Bronchial epithelial cell (primary cell): Measurements from ENCODE around the gene ANO3. TPM values are rescaled to one million over a fixed set of nuclear protein-coding genes. Genes with fewer than 3 reads are reported as not detected.

ENCODE experiments used
- DNase-seq: peaks from one replicate; pipeline ENCODE4 v3.0.0-alpha.2; 2010; ENCODE audit warnings: low read depth
- FAIRE-seq: peaks from 2 replicates; lab custom pipeline; 2011; peaks lifted over from hg19 to GRCh38; lab: Jason Lieb, UNC
- H3K27me3 ChIP-seq: 2 replicates; pipeline ENCODE4 v1.5.1; 2011; ENCODE audit warnings: low read length; ENCODE audit not compliant: control insufficient read depth, insufficient read depth
- H3K36me3 ChIP-seq: 2 replicates; pipeline ENCODE4 v1.5.1; 2011; ENCODE audit warnings: low read length; ENCODE audit not compliant: control insufficient read depth, insufficient read depth
- H3K4me3 ChIP-seq: 2 replicates; pipeline ENCODE4 v1.5.1; 2011; ENCODE audit warnings: mild to moderate bottlenecking, low read depth, low read length, control low read depth
- CTCF ChIP-seq: IDR thresholded peaks from 2 replicates; pipeline ENCODE4 v1.5.1; 2011; ENCODE audit warnings: mild to moderate bottlenecking, moderate library complexity, low read length, control low read depth, inconsistent platforms; ENCODE audit not compliant: insufficient read depth, severe bottlenecking
- total RNA-seq: library from RNA; depleted of rRNA; stranded (reverse); fragments of >200 nt; gene quantifications from 2 replicates; pipeline ENCODE4 v1.2.1, GENCODE V29; 2014

The ANO3 gene
- total RNA-seq, 1 donor from 2014 or later = under 0.01 TPM

- TF ChIP-seq CTCF = no peak
- no peaks in the 10 kb centered on the region for H3K36me3 ChIP-seq
- H3K4me3 ChIP-seq = no peak overlapping the region
- H3K27me3 ChIP-seq = no peaks in the 10 kb centered on the region
- FAIRE-seq (no peak), DNase-seq (no peak)
Measured at GRCh38 chr11:26324270-26324669, 7.7 kb upstream of the ANO3 start.

GRCh38 chr11:26326793-26327400 is 5.0 kb upstream of the ANO3 start:
- peak; percentile 66 for DNase-seq
- Histone ChIP-seq H3K36me3 (no peaks in the 10 kb centered on the region), H3K27me3 (peaks cover 2% of the 10 kb centered on the region), H3K4me3 (no peak overlapping the region)
- TF ChIP-seq CTCF = no peak
- no peak for FAIRE-seq

GRCh38 chr11:26329206-26329605 is 2.7 kb upstream of the ANO3 start:
- Histone ChIP-seq H3K27me3 (peaks cover 6% of the 10 kb centered on the region), H3K4me3 (no peak overlapping the region), H3K36me3 (no peaks in the 10 kb centered on the region)
- FAIRE-seq = no peak
- no peak for TF ChIP-seq CTCF
- no peak for DNase-seq

GRCh38 chr11:26330262-26330661 is 1.7 kb upstream of the ANO3 start:
- H3K36me3 ChIP-seq = no peaks in the 10 kb centered on the region
- no peak overlapping the region for H3K4me3 ChIP-seq
- TF ChIP-seq CTCF = no peak
- FAIRE-seq (no peak), DNase-seq (no peak)
- H3K27me3 ChIP-seq = peaks cover 6% of the 10 kb centered on the region

- H3K4me3 ChIP-seq = no peak overlapping the region
- FAIRE-seq (no peak), DNase-seq (no peak)
- H3K27me3 ChIP-seq = peaks cover 6% of the 10 kb centered on the region
- H3K36me3 ChIP-seq = no peaks in the 10 kb centered on the region
- no peak for TF ChIP-seq CTCF
Measured at GRCh38 chr11:26332572-26332915, 614 bp downstream of the ANO3 start.

GRCh38 chr11:26333906-26334305 is 2.0 kb downstream of the ANO3 start:
- no peak for TF ChIP-seq CTCF
- no peak overlapping the region for H3K4me3 ChIP-seq
- FAIRE-seq (no peak), DNase-seq (peak; percentile 67)
- H3K27me3 ChIP-seq = peaks cover 6% of the 10 kb centered on the region
- no peaks in the 10 kb centered on the region for H3K36me3 ChIP-seq
